Measurements from ENCODE around the gene SF1.

The SF1 gene

GRCh38 chr11:64724863-64725532, 53.3 kb downstream of the SF1 start:
- no peak for DNase-seq (ENCODE audit: low read depth, low spot score)

GRCh38 chr11:64723907-64724862, 54.2 kb downstream of the SF1 start:
- no peak for DNase-seq (ENCODE audit: low read depth, low spot score)

GRCh38 chr11:64723117-64723906, 55.0 kb downstream of the SF1 start, which contains the start of gene NRXN2:
TSS of gene NRXN2 (minus strand) at chr11:64723197. CDS start at chr11:64713699, 9,498 bp downstream.
- peak; percentile 38 for DNase-seq (ENCODE audit: low read depth, low spot score)

GRCh38 chr11:64722141-64723065, 55.9 kb downstream of the SF1 start:
- no peak for DNase-seq (ENCODE audit: low read depth, low spot score)

- no peak for DNase-seq (ENCODE audit: low read depth, low spot score)
Measured at GRCh38 chr11:64721359-64721699, 57.0 kb downstream of the SF1 start.

- DNase-seq (ENCODE audit: low read depth, low spot score), result no peak
Measured at GRCh38 chr11:64720640-64721358, 57.5 kb downstream of the SF1 start.

GRCh38 chr11:64720167-64720566, 58.2 kb downstream of the SF1 start:
- DNase-seq (ENCODE audit: low read depth, low spot score), result no peak

- DNase-seq (ENCODE audit: low read depth, low spot score), result no peak
Measured at GRCh38 chr11:64719406-64719805, 58.9 kb downstream of the SF1 start.

GRCh38 chr11:64718780-64719124, 59.6 kb downstream of the SF1 start:
- DNase-seq (ENCODE audit: low read depth, low spot score), result no peak

GRCh38 chr11:64718084-64718779, 60.1 kb downstream of the SF1 start:
- DNase-seq (ENCODE audit: low read depth, low spot score), result no peak

GRCh38 chr11:64717268-64717578, 61.1 kb downstream of the SF1 start:
- no peak for DNase-seq (ENCODE audit: low read depth, low spot score)

- no peak for DNase-seq (ENCODE audit: low read depth, low spot score)
Measured at GRCh38 chr11:64716473-64717267, 61.7 kb downstream of the SF1 start.

GRCh38 chr11:64715756-64716472, 62.4 kb downstream of the SF1 start:
- DNase-seq (ENCODE audit: low read depth, low spot score), result no peak

- no peak for DNase-seq (ENCODE audit: low read depth, low spot score)
Measured at GRCh38 chr11:64715110-64715509, 63.2 kb downstream of the SF1 start.

GRCh38 chr11:64714666-64715065, 63.7 kb downstream of the SF1 start:
- DNase-seq (ENCODE audit: low read depth, low spot score), result no peak
